GM12892 (cell line): ENCODE results near the gene STXBP3.

Experiments used
- DNase-seq: peaks from one replicate; pipeline ENCODE4 v3.0.0; 2011; ENCODE audit not compliant: insufficient read length
- FAIRE-seq: peaks from 2 replicates; lab custom pipeline; 2011; peaks lifted over from hg19 to GRCh38; lab: Jason Lieb, UNC
- POLR2A ChIP-seq: IDR thresholded peaks from 2 replicates; pipeline ENCODE4 v1.6.1; 2011; ENCODE audit warnings: low read depth, low read length, control low read depth
- POLR2AphosphoS5 ChIP-seq: IDR thresholded peaks from 2 replicates; pipeline ENCODE4 v1.6.1; 2011; ENCODE audit warnings: low read depth, low read length, control low read depth
- TAF1 ChIP-seq: IDR thresholded peaks from 2 replicates; pipeline ENCODE4 v1.6.1; 2011; ENCODE audit warnings: low read depth, mild to moderate bottlenecking, control low read depth, low read length, borderline replicate concordance

The STXBP3 gene

DNA sequence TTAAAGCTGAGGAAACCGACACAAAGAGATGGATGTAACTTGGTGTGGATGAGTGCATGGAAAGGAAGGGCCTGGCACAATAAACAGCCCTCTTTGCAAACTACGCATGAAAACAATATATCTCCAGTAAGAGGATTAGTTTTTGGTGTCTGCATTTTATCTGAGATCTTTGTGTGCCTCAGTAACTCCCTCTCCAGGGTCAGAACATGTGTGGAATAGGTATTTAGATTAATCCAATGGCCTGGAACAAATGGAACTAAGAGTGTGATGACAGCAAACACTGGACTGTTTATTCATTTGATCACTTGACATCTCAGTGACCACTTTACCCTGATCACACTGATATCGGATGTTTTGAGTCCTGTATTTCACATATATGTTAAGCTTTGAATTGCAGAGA lies 65.1 kb downstream of the STXBP3 start:
- no peak for DNase-seq
- TF ChIP-seq TAF1 (no peak), POLR2A (no peak), POLR2AphosphoS5 (no peak)
- FAIRE-seq, result no peak

DNA sequence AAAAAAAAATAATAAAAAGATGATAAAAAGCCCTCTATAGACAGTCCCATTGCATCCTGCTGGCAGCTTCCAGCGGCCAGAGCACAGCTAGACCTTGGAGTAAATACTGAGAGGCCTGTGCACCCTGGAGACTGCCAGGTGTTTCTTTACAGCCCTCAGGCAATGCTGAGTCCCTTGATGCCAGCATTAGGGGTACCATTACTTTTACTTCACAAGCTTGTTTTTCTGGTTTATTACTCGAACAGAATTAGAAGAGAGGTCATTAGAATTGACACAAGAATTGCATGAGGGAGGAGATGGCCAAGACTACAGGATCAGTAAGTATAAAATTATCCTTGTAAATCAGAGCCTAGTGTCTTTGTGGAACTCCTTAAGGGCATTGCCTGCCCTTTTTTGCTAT lies 66.9 kb downstream of the STXBP3 start:
- FAIRE-seq, result no peak
- no peak for TF ChIP-seq POLR2A
- no peak for TF ChIP-seq POLR2AphosphoS5
- no peak for TF ChIP-seq TAF1
- no peak for DNase-seq

DNA sequence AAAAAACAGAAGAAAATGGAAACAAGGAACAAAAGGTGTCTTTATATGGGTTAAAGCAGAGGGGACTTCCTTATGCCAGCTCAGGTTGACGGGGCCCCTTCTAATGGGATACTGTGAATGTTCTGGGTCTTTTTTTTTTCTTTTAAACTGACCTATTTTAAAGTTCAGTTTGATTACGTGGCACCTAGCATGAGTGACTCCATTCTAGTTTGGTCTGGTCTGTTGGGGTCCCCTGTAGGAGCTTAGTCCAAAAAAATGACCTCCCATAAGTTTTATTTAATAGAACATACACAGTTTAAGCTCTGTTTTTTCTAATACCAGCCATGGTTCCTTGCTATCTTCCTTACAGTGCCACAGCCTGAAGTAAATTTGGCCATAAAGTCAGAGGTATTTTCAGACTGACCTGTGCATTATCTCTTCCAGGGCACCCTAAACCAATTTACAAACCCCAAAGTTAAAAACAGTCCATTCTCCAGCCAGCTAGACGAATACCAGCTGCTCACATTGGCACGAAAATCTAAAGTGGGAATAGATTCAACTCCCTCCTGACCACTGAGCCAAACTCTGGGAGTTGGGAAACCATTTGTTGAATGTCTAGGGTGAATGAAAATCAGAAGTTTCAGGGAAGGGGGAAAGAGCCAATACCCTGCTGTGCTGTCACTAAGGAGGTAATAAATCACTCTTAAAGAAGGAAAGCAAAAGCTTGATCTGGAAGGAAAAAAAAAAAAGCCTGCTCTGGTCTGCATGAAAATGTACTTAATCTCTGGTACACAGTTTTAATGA lies 68.1 kb downstream of the STXBP3 start:
- FAIRE-seq (no peak), DNase-seq (no peak)
- TF ChIP-seq TAF1 (no peak), POLR2A (no peak), POLR2AphosphoS5 (no peak)

DNA sequence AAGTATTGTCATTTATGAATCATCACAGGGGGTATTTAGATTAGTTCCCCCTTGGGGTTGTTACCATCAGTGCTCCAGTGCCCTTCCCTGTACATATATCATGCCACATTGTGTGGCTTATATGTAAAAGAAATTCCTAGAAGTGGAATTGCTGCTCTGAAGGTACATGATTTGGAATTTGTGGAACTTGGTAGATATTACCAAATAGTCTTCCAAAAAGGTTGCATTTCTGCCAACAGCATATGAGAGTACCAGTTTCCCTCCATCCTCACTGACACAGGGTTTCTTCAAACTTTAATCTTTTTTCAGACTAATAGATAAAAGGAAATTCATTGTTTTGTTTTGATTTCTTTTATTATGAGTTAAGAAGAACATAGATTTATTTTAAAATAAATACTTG lies 69.1 kb downstream of the STXBP3 start:
- TF ChIP-seq POLR2A, result no peak
- TF ChIP-seq POLR2AphosphoS5, result no peak
- no peak for TF ChIP-seq TAF1
- no peak for DNase-seq
- no peak for FAIRE-seq

DNA sequence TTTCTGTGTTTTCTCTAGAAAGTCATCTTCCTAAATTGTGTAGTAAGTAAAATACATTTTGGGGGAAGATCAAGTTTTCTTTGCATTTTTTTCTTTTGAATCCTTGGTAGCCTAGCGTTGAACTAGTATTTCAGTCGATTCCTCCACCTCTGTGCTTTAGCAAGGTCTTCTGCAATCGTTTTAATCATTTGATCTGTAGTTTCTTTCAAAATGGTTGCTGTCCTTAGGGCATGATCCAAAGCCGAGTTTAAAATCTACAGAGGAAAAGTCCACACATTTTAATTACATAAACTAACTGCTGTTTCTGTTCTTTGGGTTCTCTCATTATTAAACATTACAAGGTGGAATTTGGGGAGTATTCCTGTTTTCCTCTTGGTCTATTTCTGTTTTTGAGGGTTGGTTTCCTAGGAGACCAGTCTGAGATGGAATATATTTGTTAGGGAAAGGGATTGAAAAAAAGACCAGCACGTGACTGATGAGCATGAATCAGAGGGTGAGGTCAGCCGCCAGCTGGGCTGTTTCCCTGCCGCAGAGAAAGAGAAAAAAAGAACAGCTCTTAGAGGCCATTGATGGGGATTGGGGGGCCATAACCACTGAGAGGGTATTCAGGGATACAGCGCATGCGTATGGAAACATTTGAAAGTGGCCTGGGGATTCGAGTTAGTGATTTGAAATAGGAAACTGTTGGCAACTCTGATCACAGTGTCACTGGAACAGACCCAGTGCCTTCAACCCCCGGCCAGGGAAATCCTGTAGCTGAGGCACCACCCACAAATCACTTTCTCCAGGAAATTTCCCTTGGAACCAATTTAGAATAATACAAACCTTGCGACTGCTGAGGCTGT lies 69.8 kb downstream of the STXBP3 start:
- FAIRE-seq (no peak), DNase-seq (no peak)
- no peak for TF ChIP-seq POLR2A
- no peak for TF ChIP-seq POLR2AphosphoS5
- no peak for TF ChIP-seq TAF1

DNA sequence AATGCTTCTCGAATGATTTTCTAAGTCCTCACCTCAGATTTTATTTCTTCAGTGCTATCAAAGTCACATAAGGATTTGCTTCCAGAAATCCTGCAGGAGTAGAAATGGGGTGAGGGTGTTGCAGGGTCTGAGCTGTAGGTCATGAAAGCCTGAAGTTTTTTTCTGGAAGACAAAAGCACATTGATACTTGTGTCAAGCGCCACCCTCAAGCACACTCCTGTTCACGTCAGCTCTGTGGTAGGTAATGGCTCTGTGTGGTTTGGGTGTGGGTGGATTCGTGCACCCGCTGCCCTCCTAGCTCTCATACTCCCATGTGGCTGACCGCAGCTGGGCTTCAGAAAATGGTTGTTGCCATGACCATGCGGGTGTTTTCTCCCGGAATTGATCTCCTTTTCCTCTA lies 70.5 kb downstream of the STXBP3 start:
- FAIRE-seq (no peak), DNase-seq (no peak)
- TF ChIP-seq TAF1 (no peak), POLR2A (no peak), POLR2AphosphoS5 (no peak)

DNA sequence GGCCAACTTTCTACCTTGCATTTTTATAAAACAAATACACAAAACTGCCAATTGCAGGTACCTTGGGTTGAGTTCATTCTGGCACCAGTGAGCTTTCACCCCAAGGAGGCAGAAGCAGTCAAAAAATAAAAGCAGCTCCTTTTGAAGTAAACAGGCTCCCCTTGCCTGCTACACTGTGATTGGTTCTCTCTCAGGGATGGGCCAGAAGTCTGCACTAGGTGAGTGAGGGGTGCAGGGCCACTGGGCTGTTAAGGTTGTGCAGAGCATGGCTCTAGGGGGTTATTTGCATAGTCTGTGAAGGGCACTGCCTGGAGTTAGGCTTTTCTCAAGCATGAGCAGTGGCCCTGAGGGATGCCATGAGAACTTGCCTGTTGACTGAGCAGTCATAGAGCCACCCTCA lies 71.3 kb downstream of the STXBP3 start:
- DNase-seq (no peak), FAIRE-seq (no peak)
- TF ChIP-seq TAF1, result no peak
- TF ChIP-seq POLR2A, result no peak
- TF ChIP-seq POLR2AphosphoS5, result no peak

DNA sequence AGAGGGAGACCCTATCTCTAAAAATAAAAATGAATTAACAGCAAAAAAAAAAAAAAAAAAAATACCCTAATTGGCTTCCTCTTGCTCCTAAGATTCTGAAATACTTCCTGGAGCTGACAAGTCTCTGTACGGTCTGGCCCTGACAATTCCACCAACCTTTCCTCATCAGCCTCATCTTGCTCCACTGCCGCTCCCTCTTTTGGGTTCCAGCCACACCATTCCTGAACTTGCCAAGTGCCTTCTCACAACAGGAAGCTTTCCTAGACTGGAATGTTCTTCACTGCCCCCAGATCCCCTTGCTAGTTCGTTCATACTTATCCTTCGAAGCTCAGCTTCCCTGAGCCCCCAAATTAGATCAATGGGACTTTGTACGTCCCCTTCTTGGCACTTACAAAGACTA lies 73.4 kb downstream of the STXBP3 start:
- DNase-seq, result no peak
- no peak for FAIRE-seq
- TF ChIP-seq POLR2A, result no peak
- no peak for TF ChIP-seq POLR2AphosphoS5
- TF ChIP-seq TAF1, result no peak

DNA sequence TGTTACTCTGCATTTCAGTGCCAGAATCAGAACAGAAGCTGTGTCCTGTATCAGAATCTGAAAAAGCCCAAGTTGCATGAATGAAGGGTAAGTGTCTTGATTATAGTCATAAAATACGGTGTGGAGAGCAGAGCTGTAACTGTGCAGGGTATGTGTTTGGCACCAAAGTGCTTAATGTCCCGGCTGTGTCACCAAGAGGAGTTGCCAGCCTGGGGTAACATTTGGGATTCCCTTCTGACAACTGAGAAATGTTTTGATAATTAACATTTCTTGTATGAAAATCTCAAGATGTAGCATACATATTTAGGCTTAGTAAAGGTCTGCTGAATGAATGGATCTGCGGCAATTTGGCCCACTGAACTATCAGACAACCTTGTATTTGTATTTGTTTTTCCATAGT lies 77.2 kb downstream of the STXBP3 start:
- FAIRE-seq (no peak), DNase-seq (no peak)
- TF ChIP-seq POLR2AphosphoS5 (no peak), POLR2A (no peak), TAF1 (no peak)

DNA sequence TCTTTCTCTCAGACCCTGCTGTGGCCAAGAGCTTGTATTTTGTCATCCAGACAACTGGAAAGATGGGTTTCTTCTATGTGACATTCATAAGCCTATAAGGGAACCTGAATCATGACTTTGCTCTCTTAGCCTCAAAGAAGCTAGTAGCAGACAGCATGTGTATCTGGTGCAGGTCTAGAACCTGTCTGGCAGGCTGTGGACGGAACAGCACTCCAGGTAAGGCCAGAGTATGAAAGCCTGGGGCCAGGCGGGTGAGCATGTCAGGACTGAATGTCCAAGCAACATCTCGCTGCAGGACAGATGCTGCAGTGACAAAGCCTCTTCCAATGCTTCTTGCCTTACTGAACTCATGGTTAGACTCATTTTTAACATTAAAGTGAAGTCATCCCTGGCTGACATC lies 77.6 kb downstream of the STXBP3 start:
- TF ChIP-seq POLR2A (no peak), POLR2AphosphoS5 (no peak), TAF1 (no peak)
- FAIRE-seq (no peak), DNase-seq (no peak)

DNA sequence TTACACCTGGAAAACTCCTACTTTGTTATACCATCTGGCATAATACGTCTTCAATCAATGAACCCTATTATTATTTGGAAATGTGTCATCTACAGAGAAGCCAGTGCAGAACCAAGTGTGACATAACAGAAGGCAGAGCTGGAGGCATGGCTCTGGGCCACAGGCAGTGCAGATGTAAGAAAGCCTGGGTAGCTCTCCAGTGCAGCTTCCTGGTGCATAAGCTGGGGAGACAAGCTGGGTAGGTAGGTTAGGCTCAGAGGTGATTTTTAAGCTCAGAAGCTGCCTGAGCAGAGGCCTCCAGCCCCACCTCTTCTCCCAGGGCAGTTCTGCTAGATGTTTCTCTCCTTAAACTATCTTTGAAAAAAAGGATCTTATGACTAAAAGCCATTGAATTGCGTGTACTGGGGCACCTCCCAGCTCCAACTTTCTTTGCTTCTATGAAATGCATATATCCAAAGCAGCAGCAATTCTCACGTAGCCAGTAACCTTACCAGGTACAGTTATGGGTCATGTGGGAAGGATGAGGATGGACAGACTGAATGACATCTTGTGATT lies 79.7 kb downstream of the STXBP3 start:
- no peak for FAIRE-seq
- TF ChIP-seq TAF1, result no peak
- TF ChIP-seq POLR2AphosphoS5, result no peak
- TF ChIP-seq POLR2A, result no peak
- no peak for DNase-seq

DNA sequence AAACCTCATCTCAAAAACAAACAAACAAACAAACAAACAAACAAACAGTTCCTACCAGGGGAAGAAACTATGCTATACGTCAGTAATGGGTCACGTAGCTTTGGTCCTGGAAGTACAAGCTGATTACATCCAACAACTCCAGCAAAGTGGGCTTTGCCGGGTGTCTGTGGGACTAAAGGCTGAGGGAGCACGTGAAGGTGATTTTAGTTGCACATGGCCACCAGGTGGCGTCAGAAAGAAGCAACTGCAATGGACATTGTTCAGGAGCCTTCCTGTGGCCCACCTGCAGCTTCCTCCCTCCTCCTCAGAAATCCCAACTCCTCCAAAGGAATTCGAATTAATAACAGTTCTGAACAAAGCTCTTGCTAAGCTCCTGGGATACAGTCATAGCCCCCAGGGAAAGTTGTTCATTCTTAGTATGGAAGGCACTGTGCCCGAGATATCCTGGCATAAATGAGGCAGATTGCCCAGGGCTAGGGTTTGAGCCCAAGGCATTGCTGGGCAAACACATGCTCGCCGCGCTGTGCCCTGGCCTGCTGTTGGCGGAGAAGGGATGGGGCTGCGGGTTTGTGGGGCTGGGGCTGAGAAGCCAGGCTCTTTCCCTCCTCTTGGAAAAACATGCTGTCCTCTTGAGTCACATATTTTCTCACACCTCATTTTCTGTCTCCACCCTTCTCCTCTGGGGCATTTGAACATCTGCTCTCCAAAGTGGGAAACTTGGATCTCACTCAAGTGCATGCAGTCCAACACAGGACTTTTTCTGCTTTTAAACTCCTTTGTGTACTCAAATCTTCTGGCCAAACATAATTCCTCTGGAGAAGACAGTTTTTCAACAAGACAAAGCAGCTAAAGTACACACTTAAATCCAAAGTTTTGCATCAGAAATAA lies 81.8 kb downstream of the STXBP3 start:
- FAIRE-seq (peak; percentile 89), DNase-seq (peak; percentile 57)

More for the DNA sequence above, 81.8 kb downstream of the STXBP3 start:
- TF ChIP-seq POLR2AphosphoS5, result no peak
- TF ChIP-seq POLR2A, result no peak
- no peak for TF ChIP-seq TAF1
